GM21825 (cell line): ENCODE measurements around the gene CD300LF.

Source experiments
- ATAC-seq: cut with Tn5 transposase; IDR thresholded peaks from one replicate; pipeline ENCODE4 v1.9.1; 2021; ENCODE audit warnings: mild to moderate bottlenecking, moderate library complexity; ENCODE audit not compliant: unreplicated experiment

CD300LF gene

GRCh38 chr17:74730491-74731346 is 18.0 kb upstream of the CD300LF start:
- no peak for ATAC-seq

- no peak for ATAC-seq
Observed at GRCh38 chr17:74729866-74730265, 17.1 kb upstream of the CD300LF start.

GRCh38 chr17:74729368-74729767 is 16.6 kb upstream of the CD300LF start:
- ATAC-seq, result no peak

- ATAC-seq, result no peak
Observed at GRCh38 chr17:74728702-74729075, 16.0 kb upstream of the CD300LF start.

GRCh38 chr17:74728033-74728701 is 15.4 kb upstream of the CD300LF start:
- ATAC-seq, result no peak

GRCh38 chr17:74725111-74725510 is 12.4 kb upstream of the CD300LF start:
- ATAC-seq, result no peak

- ATAC-seq, result no peak
Observed at GRCh38 chr17:74723891-74724290, 11.2 kb upstream of the CD300LF start.

GRCh38 chr17:74722782-74723181 is 10.1 kb upstream of the CD300LF start:
- no peak for ATAC-seq

GRCh38 chr17:74720506-74720905 is 7.8 kb upstream of the CD300LF start:
- no peak for ATAC-seq

- ATAC-seq, result no peak
Observed at GRCh38 chr17:74715144-74715543, 2.4 kb upstream of the CD300LF start.

GRCh38 chr17:74713171-74713755 is 540 bp upstream of the CD300LF start:
- ATAC-seq, result no peak

- ATAC-seq, result no peak
Observed at GRCh38 chr17:74712301-74712700, 422 bp downstream of the CD300LF start.

- ATAC-seq, result no peak
Observed at GRCh38 chr17:74711058-74711824, 1.5 kb downstream of the CD300LF start.

- ATAC-seq, result no peak
Observed at GRCh38 chr17:74704544-74704943, 8.2 kb downstream of the CD300LF start.

GRCh38 chr17:74703311-74703710 is 9.4 kb downstream of the CD300LF start:
- ATAC-seq, result no peak

- no peak for ATAC-seq
Observed at GRCh38 chr17:74702116-74702871, 10.4 kb downstream of the CD300LF start.

GRCh38 chr17:74699236-74699635 is 13.5 kb downstream of the CD300LF start:
- ATAC-seq, result no peak

GRCh38 chr17:74698069-74698468 is 14.7 kb downstream of the CD300LF start:
- ATAC-seq, result no peak

GRCh38 chr17:74697515-74697914 is 15.2 kb downstream of the CD300LF start:
- ATAC-seq, result no peak

- no peak for ATAC-seq
Observed at GRCh38 chr17:74695629-74696028, 17.1 kb downstream of the CD300LF start.

- ATAC-seq, result no peak
Observed at GRCh38 chr17:74694081-74694480, 18.6 kb downstream of the CD300LF start.
